HEK293T (cell line): ENCODE results near the gene STARD13.

Experiments
- CTCF ChIA-PET: fragments of 350-600 bp; formaldehyde crosslinking; extraction: SDS; loops from one replicate; lab custom pipeline; 2021; ENCODE audit warnings: antibody characterized with exemption, inconsistent platforms; lab: Yijun Ruan, JAX
- POLR2A ChIA-PET: fragments of 350-600 bp; formaldehyde crosslinking; extraction: SDS; loops from one replicate; lab custom pipeline; 2020; ENCODE audit warnings: antibody characterized with exemption, inconsistent platforms; lab: Yijun Ruan, JAX
- DNase-seq: peaks from one replicate; pipeline ENCODE4 v3.0.0; 2012; ENCODE audit warnings: mixed read lengths; ENCODE audit errors: extremely low spot score
- ARNT ChIP-seq: fragments of 450-650 bp; IDR thresholded peaks from 2 replicates; pipeline ENCODE4 v1.6.1; 2017; ENCODE audit warnings: mild to moderate bottlenecking
- BHLHE40 ChIP-seq: fragments of 450-650 bp; IDR thresholded peaks from 2 replicates; pipeline ENCODE4 v1.6.1; 2016; ENCODE audit warnings: mild to moderate bottlenecking, moderate library complexity, borderline replicate concordance
- CTBP1 ChIP-seq: fragments of 450-650 bp; IDR thresholded peaks from 2 replicates; pipeline ENCODE4 v1.6.1; 2016; ENCODE audit warnings: borderline replicate concordance
- ELF4 ChIP-seq: fragments of 450-650 bp; IDR thresholded peaks from 2 replicates; pipeline ENCODE4 v1.6.1; 2017; ENCODE audit warnings: antibody characterized with exemption
- FOXA1 ChIP-seq: fragments of 450-650 bp; IDR thresholded peaks from 2 replicates; pipeline ENCODE4 v1.6.1; 2016; ENCODE audit warnings: mild to moderate bottlenecking
- FOXK2 ChIP-seq: fragments of 450-650 bp; IDR thresholded peaks from 2 replicates; pipeline ENCODE4 v1.6.1; 2016; ENCODE audit warnings: mild to moderate bottlenecking
- FOXM1 ChIP-seq: fragments of 450-650 bp; IDR thresholded peaks from 2 replicates; pipeline ENCODE4 v1.6.1; 2017; ENCODE audit warnings: mild to moderate bottlenecking, borderline replicate concordance
- HDGF ChIP-seq: fragments of 450-650 bp; IDR thresholded peaks from 2 replicates; pipeline ENCODE4 v1.6.1; 2017; ENCODE audit warnings: antibody characterized with exemption, borderline replicate concordance
- L3MBTL2 ChIP-seq: fragments of 450-650 bp; conservative IDR thresholded peaks from 2 replicates; pipeline ENCODE4 v1.6.1; 2016; ENCODE audit warnings: mild to moderate bottlenecking
- LEF1 ChIP-seq: fragments of 450-650 bp; IDR thresholded peaks from 2 replicates; pipeline ENCODE4 v1.6.1; 2017; ENCODE audit warnings: mild to moderate bottlenecking, borderline replicate concordance
- NFRKB ChIP-seq: fragments of 450-650 bp; IDR thresholded peaks from 2 replicates; pipeline ENCODE4 v1.6.1; 2016; ENCODE audit warnings: mild to moderate bottlenecking, moderate library complexity
- SP1 ChIP-seq: fragments of 450-650 bp; IDR thresholded peaks from 2 replicates; pipeline ENCODE4 v1.6.1; 2017
- SUZ12 ChIP-seq: fragments of 450-650 bp; IDR thresholded peaks from 2 replicates; pipeline ENCODE4 v1.6.1; 2016; ENCODE audit warnings: mild to moderate bottlenecking
- TARDBP ChIP-seq: fragments of 450-650 bp; IDR thresholded peaks from 2 replicates; pipeline ENCODE4 v1.6.1; 2016
- ZNF384 ChIP-seq: fragments of 450-650 bp; IDR thresholded peaks from 2 replicates; pipeline ENCODE4 v1.6.1; 2016
- TF ChIP-seq, protein P1 (sequence below): fragments of 450-650 bp; IDR thresholded peaks from 2 replicates; pipeline ENCODE4 v1.6.1; 2016

The STARD13 gene

GRCh38 chr13:33262997-33263396 is 22.6 kb downstream of the STARD13 start:
- no peak for TF ChIP-seq ELF4
- no peak for TF ChIP-seq BHLHE40
- TF ChIP-seq SP1 = no peak
- no peak for TF ChIP-seq CTBP1
- TF ChIP-seq ARNT = no peak
- no peak for TF ChIP-seq SUZ12
- TF ChIP-seq FOXA1 = no peak
- no peak for TF ChIP-seq TARDBP
- no peak for TF ChIP-seq FOXK2
- TF ChIP-seq HDGF = no peak
- TF ChIP-seq L3MBTL2 = no peak
- TF ChIP-seq NFRKB = no peak
- no peak for TF ChIP-seq FOXM1
- TF ChIP-seq LEF1 = no peak
- TF ChIP-seq, protein P1, sequence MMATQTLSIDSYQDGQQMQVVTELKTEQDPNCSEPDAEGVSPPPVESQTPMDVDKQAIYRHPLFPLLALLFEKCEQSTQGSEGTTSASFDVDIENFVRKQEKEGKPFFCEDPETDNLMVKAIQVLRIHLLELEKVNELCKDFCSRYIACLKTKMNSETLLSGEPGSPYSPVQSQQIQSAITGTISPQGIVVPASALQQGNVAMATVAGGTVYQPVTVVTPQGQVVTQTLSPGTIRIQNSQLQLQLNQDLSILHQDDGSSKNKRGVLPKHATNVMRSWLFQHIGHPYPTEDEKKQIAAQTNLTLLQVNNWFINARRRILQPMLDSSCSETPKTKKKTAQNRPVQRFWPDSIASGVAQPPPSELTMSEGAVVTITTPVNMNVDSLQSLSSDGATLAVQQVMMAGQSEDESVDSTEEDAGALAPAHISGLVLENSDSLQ = no peak
- no peak for TF ChIP-seq ZNF384
- CTCF ChIA-PET = no interaction called here

DNA sequence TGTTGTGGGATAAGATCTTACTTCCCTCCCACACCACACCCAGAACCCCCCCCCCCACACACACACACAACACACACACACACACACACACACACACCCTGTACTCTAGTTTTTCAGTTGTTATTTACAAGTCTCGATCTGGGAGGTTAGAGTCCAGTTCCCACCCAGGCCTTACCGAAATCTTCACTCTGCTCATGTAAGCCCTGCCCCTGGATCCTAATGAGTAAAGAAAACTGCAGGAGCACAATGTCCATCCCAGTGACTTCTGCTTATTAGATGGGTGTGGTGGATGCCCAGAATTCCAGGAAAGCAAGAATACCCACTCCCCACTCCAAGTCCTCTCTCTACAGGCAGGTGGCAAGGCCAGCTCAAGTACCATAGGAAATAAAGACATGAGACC is 23.0 kb downstream of the STARD13 start:
- TF ChIP-seq CTBP1 (no peak), BHLHE40 (no peak), HDGF (no peak), SP1 (no peak), LEF1 (no peak)
- TF ChIP-seq, protein P1 = no peak
- ChIA-PET POLR2A (no interaction called here), CTCF (no interaction called here)
- no peak for DNase-seq

More at GRCh38 chr13:33262997-33263396, 22.6 kb downstream of the STARD13 start:
- DNase-seq = no peak
- POLR2A ChIA-PET = no interaction called here

GRCh38 chr13:33262062-33262487 is 23.5 kb downstream of the STARD13 start:
- DNase-seq = no peak
- ChIA-PET POLR2A (no interaction called here), CTCF (no interaction called here)
- TF ChIP-seq HDGF = no peak
- no peak for TF ChIP-seq SP1
- no peak for TF ChIP-seq FOXM1
- no peak for TF ChIP-seq ZNF384
- TF ChIP-seq ELF4 = no peak
- TF ChIP-seq FOXK2 = no peak
- TF ChIP-seq FOXA1 = no peak
- TF ChIP-seq LEF1 = no peak
- TF ChIP-seq SUZ12 = no peak
- no peak for TF ChIP-seq CTBP1
- TF ChIP-seq, protein P1 = no peak
- no peak for TF ChIP-seq BHLHE40
- TF ChIP-seq ARNT = no peak
- no peak for TF ChIP-seq L3MBTL2
- TF ChIP-seq TARDBP = no peak
- TF ChIP-seq NFRKB = no peak

GRCh38 chr13:33261387-33262061 is 24.0 kb downstream of the STARD13 start:
- TF ChIP-seq, protein P1 = no peak
- no peak for TF ChIP-seq SP1
- no peak for TF ChIP-seq FOXK2
- TF ChIP-seq FOXA1 = no peak
- TF ChIP-seq L3MBTL2 = no peak
- no peak for TF ChIP-seq FOXM1
- no peak for TF ChIP-seq NFRKB
- no peak for TF ChIP-seq TARDBP
- TF ChIP-seq SUZ12 = no peak
- TF ChIP-seq ZNF384 = no peak
- TF ChIP-seq ARNT = no peak
- no peak for TF ChIP-seq CTBP1
- TF ChIP-seq LEF1 = no peak
- TF ChIP-seq ELF4 = no peak
- no peak for TF ChIP-seq HDGF
- TF ChIP-seq BHLHE40 = no peak
- ChIA-PET POLR2A (no interaction called here), CTCF (no interaction called here)
- DNase-seq = no peak

DNA sequence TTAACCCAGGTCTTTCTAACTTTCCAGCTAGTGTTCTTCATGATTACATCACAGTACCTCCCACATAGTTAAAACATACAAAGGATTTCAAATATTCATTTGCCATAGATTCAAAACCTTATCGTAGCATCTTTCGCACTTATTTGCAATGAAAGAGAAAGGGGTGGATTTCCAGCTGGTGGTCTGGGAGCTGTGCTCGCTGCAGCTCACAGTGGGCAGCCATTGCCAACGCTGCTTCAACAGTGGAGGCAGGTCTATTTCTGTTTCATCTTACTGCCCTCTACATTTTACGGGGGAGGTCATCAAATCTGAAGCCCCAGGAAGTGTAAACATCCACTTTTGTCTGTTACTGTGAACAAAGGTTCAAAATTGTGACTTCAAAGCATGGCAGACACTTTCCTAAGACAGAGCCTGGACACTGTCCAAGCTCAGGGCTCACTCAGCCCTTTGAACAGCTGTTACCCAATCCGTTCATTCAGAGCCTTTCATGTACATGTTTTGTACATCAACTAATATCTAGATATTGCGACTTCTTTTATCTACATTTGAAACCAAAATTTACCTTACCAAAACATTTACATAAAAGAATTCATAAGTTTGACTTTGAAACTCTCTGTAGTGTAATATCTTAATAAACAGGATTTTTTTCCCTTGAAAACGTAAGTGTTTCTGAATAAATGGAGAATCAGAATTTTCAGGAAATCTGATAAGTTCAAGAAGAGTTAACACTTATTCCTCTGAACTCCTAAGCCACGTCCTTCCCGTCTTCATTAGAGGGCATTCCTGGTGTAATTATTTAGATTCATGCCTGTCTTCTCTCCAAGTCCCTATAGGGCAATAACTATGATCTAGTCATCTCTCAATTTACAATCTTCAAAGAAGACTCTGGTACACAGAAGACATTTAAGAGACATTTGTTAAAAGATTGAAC is 25.1 kb downstream of the STARD13 start:
- POLR2A ChIA-PET = no interaction called here
- DNase-seq = no peak
- TF ChIP-seq L3MBTL2 (no peak), CTBP1 (no peak), SUZ12 (no peak), TARDBP (no peak), ZNF384 (no peak), HDGF (no peak), FOXA1 (no peak), FOXK2 (no peak), BHLHE40 (no peak), SP1 (no peak), NFRKB (no peak), FOXM1 (no peak), ELF4 (no peak), LEF1 (no peak)
- TF ChIP-seq, protein P1 = no peak
- CTCF ChIA-PET = no interaction called here
